Measurements from ENCODE around the gene MPRIP.

MPRIP gene

DNA sequence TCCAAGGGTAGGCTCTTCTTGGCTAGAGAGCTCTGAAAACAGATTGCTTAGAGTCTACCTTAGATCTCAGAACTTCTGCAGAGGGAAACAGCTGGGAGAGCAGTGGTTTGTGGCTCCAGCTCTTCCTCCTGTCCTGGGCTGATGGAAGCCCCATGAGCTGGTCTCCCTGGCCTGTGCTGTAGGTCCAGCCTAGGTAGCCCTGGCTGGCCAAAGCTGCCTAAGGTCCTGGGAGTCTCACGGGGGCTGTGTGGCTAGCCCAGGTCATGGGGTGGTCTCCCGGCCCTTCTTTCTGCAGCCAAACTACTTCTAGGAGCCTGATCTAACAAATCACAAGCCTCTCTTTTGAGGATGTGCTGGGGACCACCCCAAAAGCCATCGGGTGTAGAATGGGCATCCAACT, 75.7 kb downstream of the MPRIP start:
- TF ChIP-seq FOXP2 (optimal IDR thresholded peaks at IDR 0.05; ENCODE audit: borderline replicate concordance, extremely low read depth, extremely low read length, insufficient read depth) (no peak), SIN3A (IDR thresholded peaks at IDR 0.05; ENCODE audit: borderline replicate concordance, insufficient read depth, low read length) (no peak), TAF1 (IDR thresholded peaks at IDR 0.05; ENCODE audit: borderline replicate concordance, insufficient read depth, low read length) (no peak), POLR2AphosphoS5 (IDR thresholded peaks at IDR 0.05; ENCODE audit: low read depth, low read length) (no peak)
- TF ChIP-seq, protein P1, sequence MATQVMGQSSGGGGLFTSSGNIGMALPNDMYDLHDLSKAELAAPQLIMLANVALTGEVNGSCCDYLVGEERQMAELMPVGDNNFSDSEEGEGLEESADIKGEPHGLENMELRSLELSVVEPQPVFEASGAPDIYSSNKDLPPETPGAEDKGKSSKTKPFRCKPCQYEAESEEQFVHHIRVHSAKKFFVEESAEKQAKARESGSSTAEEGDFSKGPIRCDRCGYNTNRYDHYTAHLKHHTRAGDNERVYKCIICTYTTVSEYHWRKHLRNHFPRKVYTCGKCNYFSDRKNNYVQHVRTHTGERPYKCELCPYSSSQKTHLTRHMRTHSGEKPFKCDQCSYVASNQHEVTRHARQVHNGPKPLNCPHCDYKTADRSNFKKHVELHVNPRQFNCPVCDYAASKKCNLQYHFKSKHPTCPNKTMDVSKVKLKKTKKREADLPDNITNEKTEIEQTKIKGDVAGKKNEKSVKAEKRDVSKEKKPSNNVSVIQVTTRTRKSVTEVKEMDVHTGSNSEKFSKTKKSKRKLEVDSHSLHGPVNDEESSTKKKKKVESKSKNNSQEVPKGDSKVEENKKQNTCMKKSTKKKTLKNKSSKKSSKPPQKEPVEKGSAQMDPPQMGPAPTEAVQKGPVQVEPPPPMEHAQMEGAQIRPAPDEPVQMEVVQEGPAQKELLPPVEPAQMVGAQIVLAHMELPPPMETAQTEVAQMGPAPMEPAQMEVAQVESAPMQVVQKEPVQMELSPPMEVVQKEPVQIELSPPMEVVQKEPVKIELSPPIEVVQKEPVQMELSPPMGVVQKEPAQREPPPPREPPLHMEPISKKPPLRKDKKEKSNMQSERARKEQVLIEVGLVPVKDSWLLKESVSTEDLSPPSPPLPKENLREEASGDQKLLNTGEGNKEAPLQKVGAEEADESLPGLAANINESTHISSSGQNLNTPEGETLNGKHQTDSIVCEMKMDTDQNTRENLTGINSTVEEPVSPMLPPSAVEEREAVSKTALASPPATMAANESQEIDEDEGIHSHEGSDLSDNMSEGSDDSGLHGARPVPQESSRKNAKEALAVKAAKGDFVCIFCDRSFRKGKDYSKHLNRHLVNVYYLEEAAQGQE (IDR thresholded peaks at IDR 0.05; ENCODE audit: insufficient read depth in 1 of 2, low read depth in 2 of 2, low read length in 2 of 2) = no peak

DNA sequence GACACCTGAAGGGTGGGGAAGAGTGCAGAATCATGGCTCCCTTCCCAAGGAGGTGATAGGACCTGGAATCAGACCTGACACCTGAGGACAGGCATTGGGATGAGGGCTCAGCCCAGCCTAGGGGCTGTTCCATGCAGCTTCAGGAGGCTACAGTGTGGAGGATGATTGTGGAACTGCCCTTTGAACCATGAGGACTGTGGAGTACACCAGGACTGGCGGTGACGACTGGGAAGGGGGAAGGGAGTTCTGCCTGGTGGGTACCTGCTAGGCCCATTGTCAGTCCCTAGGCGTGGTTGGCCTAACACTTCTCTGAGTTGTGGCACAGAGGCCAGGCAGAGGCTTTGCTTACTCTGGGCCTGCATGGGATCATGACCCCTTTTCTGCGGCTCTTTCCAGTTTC, 76.1 kb downstream of the MPRIP start:
- TF ChIP-seq TAF1 (IDR thresholded peaks at IDR 0.05; ENCODE audit: borderline replicate concordance, insufficient read depth, low read length) (no peak), SIN3A (IDR thresholded peaks at IDR 0.05; ENCODE audit: borderline replicate concordance, insufficient read depth, low read length) (no peak), FOXP2 (optimal IDR thresholded peaks at IDR 0.05; ENCODE audit: borderline replicate concordance, extremely low read depth, extremely low read length, insufficient read depth) (no peak), POLR2AphosphoS5 (IDR thresholded peaks at IDR 0.05; ENCODE audit: low read depth, low read length) (no peak)
- TF ChIP-seq, protein P1 (IDR thresholded peaks at IDR 0.05; ENCODE audit: insufficient read depth in 1 of 2, low read depth in 2 of 2, low read length in 2 of 2) = no peak

DNA sequence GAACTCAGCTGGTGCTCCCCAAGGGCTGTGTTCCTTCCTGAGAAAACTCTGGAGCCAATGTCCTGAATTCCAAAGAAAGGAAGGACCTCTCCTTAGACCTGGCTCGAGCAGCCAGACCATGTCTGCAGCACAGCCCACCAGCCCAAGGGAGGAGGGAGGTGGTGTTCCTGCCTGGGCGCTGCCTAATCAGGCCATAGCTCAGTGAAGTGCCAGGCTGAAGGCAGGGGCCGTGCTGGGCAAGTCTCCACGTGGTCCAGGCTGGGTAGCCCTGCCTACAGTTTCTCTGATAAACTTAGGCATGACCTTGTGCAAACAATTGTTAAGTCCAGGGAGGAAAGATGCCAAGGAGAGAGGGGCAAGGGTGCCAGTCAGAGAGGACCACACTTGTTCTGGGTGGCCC, 76.8 kb downstream of the MPRIP start:
- no peak for TF ChIP-seq SIN3A (IDR thresholded peaks at IDR 0.05; ENCODE audit: borderline replicate concordance, insufficient read depth, low read length)
- TF ChIP-seq POLR2AphosphoS5 (IDR thresholded peaks at IDR 0.05; ENCODE audit: low read depth, low read length) = no peak
- no peak for TF ChIP-seq FOXP2 (optimal IDR thresholded peaks at IDR 0.05; ENCODE audit: borderline replicate concordance, extremely low read depth, extremely low read length, insufficient read depth)
- TF ChIP-seq, protein P1 (IDR thresholded peaks at IDR 0.05; ENCODE audit: insufficient read depth in 1 of 2, low read depth in 2 of 2, low read length in 2 of 2) = no peak
- no peak for TF ChIP-seq TAF1 (IDR thresholded peaks at IDR 0.05; ENCODE audit: borderline replicate concordance, insufficient read depth, low read length)

DNA sequence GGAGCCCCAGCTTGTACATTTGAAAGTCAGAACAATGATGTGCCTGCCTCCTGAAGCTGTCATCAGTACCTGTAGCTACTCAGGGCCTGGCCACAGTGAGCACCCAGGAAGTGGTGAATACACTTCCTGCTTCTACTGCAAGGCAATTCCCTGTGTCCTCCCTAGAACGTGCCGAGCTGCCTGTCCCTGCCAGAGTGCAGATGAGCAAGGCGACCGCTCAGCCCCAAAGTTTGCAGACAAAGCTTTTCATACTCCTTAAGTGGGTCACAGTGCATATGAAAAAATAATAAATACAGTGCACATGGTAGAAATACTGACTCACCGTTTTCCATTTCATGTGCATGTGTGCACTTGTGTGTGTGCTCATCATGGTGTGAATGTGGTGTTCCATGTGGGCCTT, 77.3 kb downstream of the MPRIP start:
- no peak for TF ChIP-seq FOXP2 (optimal IDR thresholded peaks at IDR 0.05; ENCODE audit: borderline replicate concordance, extremely low read depth, extremely low read length, insufficient read depth)
- no peak for TF ChIP-seq TAF1 (IDR thresholded peaks at IDR 0.05; ENCODE audit: borderline replicate concordance, insufficient read depth, low read length)
- TF ChIP-seq POLR2AphosphoS5 (IDR thresholded peaks at IDR 0.05; ENCODE audit: low read depth, low read length) = no peak
- TF ChIP-seq, protein P1 (IDR thresholded peaks at IDR 0.05; ENCODE audit: insufficient read depth in 1 of 2, low read depth in 2 of 2, low read length in 2 of 2) = no peak
- no peak for TF ChIP-seq SIN3A (IDR thresholded peaks at IDR 0.05; ENCODE audit: borderline replicate concordance, insufficient read depth, low read length)

DNA sequence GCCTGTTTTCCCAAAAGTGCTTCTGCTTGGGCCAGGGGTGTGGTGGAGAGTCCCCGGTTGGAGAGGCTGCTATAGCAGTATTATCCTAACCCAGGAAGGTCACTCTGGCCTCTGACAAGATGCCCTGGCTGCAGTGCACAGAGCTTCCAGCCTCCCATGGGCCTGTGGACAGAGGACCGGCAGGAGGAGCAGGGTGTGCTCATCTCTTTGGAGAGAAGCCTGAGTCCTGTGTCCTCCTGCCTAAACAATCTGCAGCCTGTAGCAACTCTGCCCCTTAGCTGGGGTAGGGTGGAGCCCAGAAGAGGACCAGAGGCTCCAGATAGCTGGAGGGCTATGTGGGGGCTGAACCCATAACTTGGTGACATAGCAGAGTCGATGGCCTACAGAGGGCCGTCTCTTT, 78.0 kb downstream of the MPRIP start:
- TF ChIP-seq POLR2AphosphoS5 (IDR thresholded peaks at IDR 0.05; ENCODE audit: low read depth, low read length) = no peak
- TF ChIP-seq TAF1 (IDR thresholded peaks at IDR 0.05; ENCODE audit: borderline replicate concordance, insufficient read depth, low read length) = no peak
- TF ChIP-seq FOXP2 (optimal IDR thresholded peaks at IDR 0.05; ENCODE audit: borderline replicate concordance, extremely low read depth, extremely low read length, insufficient read depth) = no peak
- TF ChIP-seq SIN3A (IDR thresholded peaks at IDR 0.05; ENCODE audit: borderline replicate concordance, insufficient read depth, low read length) = no peak
